Nucleus accumbens (tissue), 56 donors: ENCODE data around the gene RIMBP2.

ENCODE experiments used
- DNase-seq, 56 donors: peaks; one replicate each; lab custom pipeline; 2025; lab: John Stamatoyannopoulos, UW

The RIMBP2 gene

GRCh38 chr12:130497991-130498390 lies 218.1 kb downstream of the RIMBP2 start:
- DNase-seq = no peak

DNA sequence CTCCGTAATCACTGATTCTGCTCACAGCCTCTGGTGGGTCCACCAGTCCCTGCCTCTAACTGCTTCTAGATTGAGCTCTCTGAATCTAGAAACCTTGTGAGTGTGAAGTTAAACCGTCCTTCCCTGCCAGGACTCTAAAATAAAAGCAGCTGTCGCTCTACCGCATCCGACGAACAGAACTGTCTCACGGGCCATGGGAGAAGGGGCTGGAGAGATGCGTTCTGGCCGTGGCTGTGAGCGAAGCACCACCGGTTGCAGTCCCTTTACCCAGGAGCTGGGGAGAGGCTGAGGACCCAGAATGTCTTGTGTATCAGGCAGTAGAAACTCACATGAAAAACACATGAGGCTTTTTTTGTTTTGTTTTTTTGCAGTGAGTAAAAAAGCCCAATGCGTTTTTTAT lies 218.8 kb downstream of the RIMBP2 start:
- no peak for DNase-seq

DNA sequence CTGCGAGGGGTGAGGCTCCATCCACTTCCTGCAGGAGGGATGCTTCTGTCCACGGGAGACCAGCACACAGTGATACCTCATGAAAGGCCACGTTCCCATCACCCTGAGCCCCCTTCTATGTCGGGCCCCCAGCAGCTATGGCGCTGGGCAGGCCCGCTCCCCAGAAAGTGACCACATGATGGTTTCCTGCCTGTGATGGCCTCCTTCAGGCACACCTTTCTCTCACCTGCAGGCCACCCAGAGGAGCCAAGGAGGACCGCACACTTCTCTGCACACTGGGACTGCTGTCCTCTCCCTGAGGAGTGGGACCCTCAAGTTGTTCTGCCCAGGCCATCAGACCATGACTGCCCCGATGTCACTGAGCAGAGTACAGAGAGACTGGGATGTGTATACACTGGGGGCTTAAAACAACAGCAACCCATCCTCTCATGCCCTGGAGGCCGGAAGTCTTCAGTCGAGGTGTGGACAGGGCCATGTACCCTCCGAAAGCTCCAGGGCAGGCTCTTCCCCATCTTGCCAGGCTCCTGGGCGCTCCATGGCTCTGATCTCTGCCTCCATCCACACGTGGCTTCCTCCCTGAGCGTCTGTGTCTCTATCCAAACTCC lies 219.5 kb downstream of the RIMBP2 start:
- no peak for DNase-seq

GRCh38 chr12:130495156-130495555 lies 220.9 kb downstream of the RIMBP2 start:
- DNase-seq = no peak

DNA sequence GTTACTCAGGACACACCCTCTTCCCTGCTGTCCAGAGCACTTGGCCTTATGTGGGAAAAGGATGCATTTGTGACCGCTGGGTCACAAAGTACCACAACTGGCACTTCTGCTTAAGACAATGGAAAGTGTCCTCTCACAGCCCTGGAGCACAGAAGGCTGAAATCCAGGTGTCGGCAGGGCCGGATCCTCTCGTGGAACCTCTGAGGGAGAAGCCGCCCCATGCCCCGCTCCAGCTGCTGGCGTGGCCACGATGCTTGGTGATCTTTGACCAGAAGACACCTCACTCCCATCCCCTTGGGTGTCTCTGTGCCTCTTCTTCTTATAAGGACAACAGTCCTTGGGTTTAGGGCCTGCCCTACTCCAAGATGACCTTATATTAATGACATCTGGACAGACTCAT lies 221.4 kb downstream of the RIMBP2 start:
- no peak for DNase-seq

DNA sequence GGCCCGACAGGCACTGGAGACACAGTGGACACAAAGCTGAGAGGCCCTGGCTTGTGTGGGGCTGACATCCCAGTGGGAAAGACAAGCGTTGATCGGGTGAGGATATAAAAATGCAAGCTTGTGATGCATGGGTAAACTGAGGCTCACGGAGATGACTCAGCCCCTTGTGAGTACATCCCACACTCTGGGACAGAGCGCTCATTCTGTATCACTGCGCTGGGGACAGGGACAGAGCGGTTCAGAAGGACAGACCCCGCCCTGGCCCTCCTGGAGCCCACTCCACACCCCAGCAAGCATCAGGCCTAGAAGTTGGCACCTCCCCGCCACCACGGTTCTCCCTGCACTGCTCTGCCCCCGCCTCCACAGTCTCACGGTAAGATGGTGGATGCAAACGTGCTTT lies 222.1 kb downstream of the RIMBP2 start:
- no peak for DNase-seq

DNA sequence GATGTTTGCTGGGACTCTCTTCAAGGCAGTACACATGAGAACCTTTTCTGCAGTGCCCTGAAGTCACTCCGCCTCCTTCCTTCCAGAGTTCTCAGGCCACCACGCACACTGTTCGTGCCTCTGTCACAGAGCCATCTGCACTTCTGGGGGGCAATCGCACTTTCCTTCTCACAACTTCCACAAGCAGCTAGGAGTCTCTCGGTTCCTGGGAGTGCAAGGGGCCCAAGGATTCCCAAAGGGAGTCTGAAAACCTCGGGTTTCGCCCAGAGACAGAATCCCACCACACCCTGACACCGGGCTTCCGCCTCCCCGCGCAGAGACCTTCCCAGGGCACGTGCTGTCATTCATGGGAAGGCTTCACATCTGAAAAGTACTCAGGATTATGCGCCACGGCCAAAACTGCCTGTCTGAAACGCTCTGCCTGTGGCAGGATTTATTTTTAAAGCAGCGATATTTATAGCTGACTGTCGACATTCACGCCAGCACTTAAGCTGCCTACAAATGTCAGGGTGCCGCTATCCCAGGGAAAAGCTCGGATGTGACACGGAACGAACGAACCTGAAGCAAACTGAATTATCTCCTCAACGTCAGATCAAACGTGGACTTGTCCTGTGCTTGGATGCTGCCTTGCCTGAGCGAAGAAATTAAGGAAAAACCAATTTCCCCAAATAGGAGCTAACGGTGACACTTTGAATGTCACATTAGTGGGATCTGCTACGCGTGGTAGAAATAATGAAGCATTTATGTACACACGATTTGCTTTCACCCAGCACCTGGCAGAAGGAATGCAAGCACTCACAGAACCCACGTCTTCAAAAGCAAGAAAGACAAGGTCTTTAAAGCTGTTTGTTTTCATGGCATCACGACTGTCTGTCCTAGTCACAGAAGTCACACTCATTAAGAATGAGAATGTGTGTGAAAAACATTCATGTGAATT lies 224.4 kb downstream of the RIMBP2 start:
- peak in 8 of 56 donors; percentile 9 to 39 (median 28) for DNase-seq

- DNase-seq = no peak
These were observed 225.4 kb downstream of the RIMBP2 start for GRCh38 chr12:130490674-130491073.

- DNase-seq = no peak
These were observed 226.8 kb downstream of the RIMBP2 start for GRCh38 chr12:130489293-130489692.

- no peak for DNase-seq
These were observed 227.8 kb downstream of the RIMBP2 start for GRCh38 chr12:130488358-130488710.

DNA sequence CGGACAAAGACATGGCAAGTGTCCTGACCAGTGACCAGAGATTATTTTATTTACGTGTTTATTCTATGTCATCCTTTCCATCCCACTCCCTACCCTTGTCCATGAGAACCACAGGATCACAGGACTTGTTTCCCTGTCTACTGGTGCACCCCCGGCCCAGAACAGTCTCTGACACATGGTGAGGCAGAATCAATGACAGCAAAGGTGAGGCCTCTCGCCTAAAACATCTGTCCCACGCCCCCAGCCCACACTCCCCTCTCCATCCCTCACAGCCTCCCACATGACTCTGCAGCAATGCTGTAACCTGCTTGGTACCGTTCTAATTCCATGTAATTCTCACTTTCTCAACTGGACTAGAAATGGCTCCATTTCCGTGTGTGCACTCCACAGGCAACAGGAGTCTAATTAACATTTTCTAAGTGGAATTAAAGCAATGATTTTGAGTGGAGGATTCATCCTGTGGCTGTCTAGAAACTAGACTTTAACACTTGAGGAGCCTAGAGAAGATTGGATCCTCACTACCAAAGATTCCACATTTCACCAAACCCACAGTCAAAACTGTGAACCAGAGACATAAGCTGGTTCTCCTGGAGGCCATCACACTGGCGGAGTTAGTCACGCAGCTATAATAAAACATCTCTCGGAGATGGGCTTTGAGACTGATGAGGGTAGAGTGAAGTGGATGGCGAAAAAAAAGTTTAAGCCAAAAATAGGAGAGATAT lies 228.3 kb downstream of the RIMBP2 start:
- no peak for DNase-seq

- no peak for DNase-seq
These were observed 229.1 kb downstream of the RIMBP2 start for GRCh38 chr12:130486891-130487416.

DNA sequence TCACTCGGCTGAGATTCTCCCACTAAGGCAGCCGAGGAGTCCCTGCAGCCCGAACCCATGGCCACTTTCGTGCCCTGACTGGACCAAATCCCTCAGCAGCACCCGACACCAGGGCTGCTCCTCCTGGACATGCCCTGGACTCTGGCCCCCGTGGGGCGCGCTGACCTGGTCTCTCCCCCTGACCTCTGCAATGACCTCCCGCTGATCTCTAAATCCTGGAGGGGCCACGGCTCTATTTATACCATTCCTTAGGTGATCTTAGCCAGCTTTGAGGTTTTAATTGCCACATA lies 230.0 kb downstream of the RIMBP2 start:
- no peak for DNase-seq

- DNase-seq = no peak
These were observed 230.6 kb downstream of the RIMBP2 start for GRCh38 chr12:130485291-130486145.

- DNase-seq = no peak
These were observed 231.9 kb downstream of the RIMBP2 start for GRCh38 chr12:130484221-130484620.

DNA sequence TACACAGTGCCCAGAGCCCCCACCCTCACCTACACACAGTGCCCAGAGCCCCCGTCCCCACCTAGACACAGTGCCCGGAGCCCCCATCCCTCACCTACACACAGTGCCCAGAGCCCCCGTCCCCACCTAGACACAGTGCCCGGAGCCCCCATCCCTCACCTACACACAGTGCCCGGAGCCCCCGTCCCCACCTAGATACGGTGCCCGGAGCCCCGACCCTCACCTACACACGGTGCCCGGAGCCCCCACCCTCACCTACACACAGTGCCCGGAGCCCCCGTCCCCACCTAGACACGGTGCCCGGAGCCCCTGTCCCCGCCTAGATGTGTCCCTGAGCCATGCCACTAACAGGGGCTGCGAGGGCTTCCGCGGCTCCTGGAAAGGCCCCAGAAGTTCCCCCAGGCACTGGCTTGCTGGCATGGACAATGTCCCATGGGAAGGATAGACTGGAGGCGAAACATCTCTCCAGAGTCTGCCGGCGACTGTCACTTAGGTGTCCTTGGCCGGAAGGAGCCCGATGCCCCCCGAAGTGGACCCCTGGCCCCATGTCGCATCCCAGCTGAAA lies 232.4 kb downstream of the RIMBP2 start:
- DNase-seq = no peak

DNA sequence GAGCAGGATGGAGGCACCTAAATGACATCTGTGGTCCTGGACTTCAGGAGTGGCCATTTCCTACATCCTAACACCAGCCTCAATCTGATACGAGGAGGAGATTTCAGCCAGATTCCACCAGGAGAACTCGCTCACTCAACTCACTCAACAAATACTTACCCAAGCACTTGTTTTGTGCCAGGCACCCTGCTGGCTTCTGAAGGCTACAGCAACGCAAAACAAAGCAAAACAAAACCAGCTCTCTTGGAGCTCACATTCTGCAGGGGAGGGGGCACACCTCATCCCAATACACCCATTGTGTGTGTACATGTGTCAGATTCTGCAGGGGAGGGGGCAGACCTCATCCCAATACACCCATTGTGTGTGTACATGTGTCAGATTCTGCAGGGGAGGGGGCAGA lies 233.7 kb downstream of the RIMBP2 start:
- no peak for DNase-seq

DNA sequence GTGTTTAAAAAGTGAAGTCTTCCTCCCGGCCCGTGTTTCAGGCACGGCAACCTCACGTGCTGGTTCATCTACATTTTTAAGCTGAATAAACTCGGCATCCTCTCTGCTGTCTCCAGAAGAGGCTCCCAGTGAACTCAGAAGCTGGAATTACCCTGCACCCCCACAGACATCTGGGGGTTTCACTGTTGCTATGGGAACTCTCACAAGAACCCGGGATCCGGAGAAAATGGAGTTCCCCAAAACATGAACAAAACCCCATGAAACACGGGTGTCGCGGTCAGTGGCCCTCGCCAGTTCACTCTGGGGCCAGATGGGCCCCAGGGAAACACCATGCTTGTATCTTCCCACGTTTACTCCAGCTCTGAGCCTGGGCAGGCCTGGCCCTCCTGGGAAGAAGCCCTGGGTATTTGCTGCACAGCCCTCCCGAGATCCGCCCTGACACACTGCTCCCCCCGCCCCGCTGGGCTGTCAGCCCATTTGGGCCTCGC lies 234.7 kb downstream of the RIMBP2 start:
- no peak for DNase-seq

- no peak for DNase-seq
These were observed 235.2 kb downstream of the RIMBP2 start for GRCh38 chr12:130480887-130481286.

GRCh38 chr12:130480231-130480630 lies 235.9 kb downstream of the RIMBP2 start:
- no peak for DNase-seq
